Thoracic aorta (tissue), 2 donors: Measurements from ENCODE around the gene ALG11. TPM values are rescaled to one million over a fixed set of nuclear protein-coding genes. Genes with fewer than 3 reads are reported as not detected.
A peak's percentile ranks its signal among the peaks of the same experiment; 100 is the strongest.

ENCODE experiments used
- ATAC-seq: fragments of 150-250 bp; one replicate; pipeline ENCODE4 v1.8.0; 2017; ENCODE audit warnings: low read depth; ENCODE audit not compliant: insufficient number of reproducible peaks, low FRiP score
- DNase-seq: peaks from one replicate; pipeline ENCODE4 v3.0.0-alpha.2; 2020; ENCODE audit warnings: low spot score
- H3K27ac ChIP-seq, 2 donors: fragments of 200-600 bp; sonication (generic); 1 replicate in 1 of 2; 2 replicates in 1 of 2; pipeline ENCODE4 v1.5.1; 2016; ENCODE audit warnings: mild to moderate bottlenecking in 2 of 2, moderate library complexity in 2 of 2
- H3K27me3 ChIP-seq: fragments of 200-600 bp; sonication (generic); replicated peaks from 2 replicates; pipeline ENCODE4 v1.6.0; 2016; ENCODE audit warnings: mild to moderate bottlenecking; ENCODE audit not compliant: insufficient read depth
- H3K36me3 ChIP-seq: fragments of 200-600 bp; sonication (generic); one replicate; pipeline ENCODE4 v1.5.1; 2016
- H3K4me1 ChIP-seq, 2 donors: fragments of 200-600 bp; sonication (generic); 1 replicate in 1 of 2; 2 replicates in 1 of 2; pipeline versions ENCODE4 v1.5.1 to v1.6.0; 2016; ENCODE audit warnings: low read depth in 2 of 2, mild to moderate bottlenecking in 1 of 2; ENCODE audit not compliant: control insufficient read depth in 1 of 2
- H3K4me3 ChIP-seq: fragments of 200-600 bp; sonication (generic); 2 replicates; pipeline ENCODE4 v1.5.1; 2016; ENCODE audit warnings: mild to moderate bottlenecking
- H3K9me3 ChIP-seq: fragments of 200-600 bp; sonication (generic); 2 replicates; pipeline ENCODE4 v1.5.1; 2016
- CTCF ChIP-seq: fragments of 200-600 bp; sonication (generic); IDR thresholded peaks from one replicate; pipeline ENCODE4 v1.5.1; 2019; ENCODE audit warnings: antibody characterized with exemption
- total RNA-seq, 2 donors: library from RNA; depleted of rRNA; stranded (reverse); fragments of >200 nt; gene quantifications; one replicate each; pipeline versions ENCODE4 v1.1.0 to v1.2.3, GENCODE V29; 2016

Gene ALG11
- total RNA-seq, result 10 to 100 TPM; 20.7 to 30.3 TPM

- ATAC-seq (peak; percentile 99), DNase-seq (peak; percentile 96)
- Histone ChIP-seq H3K27ac (peak within 1 kb of the TSS in 1 of 2 donors; percentile 66), H3K27me3 (no peaks in the 10 kb centered on the region), H3K4me3 (peak within 1 kb of the TSS; percentile 96), H3K9me3 (no peaks in the 10 kb centered on the region), H3K4me1 (peaks cover 10 to 13% of the 10 kb centered on the region in 2 donors), H3K36me3 (no peaks in the 10 kb centered on the region)
- TF ChIP-seq CTCF, result no peak
These were observed at the start of gene ALG11 for GRCh38 chr13:52011632-52012511. TSS of gene ALG11 (plus strand) at chr13:52012398. CDS start at chr13:52012419, 21 bp downstream.

- H3K36me3 ChIP-seq, result no peaks in the 10 kb centered on the region
- H3K4me1 ChIP-seq, result no peaks in the 10 kb centered on the region
- ATAC-seq (no peak), DNase-seq (no peak)
- H3K27me3 ChIP-seq, result no peaks in the 10 kb centered on the region
- no peaks in the 10 kb centered on the region for H3K9me3 ChIP-seq
- no peak overlapping the region for H3K27ac ChIP-seq
- no peak for TF ChIP-seq CTCF
- H3K4me3 ChIP-seq, result no peak overlapping the region
These were observed 46.0 kb upstream of the ALG11 start for GRCh38 chr13:51966186-51966585.

- H3K36me3 ChIP-seq, result no peaks in the 10 kb centered on the region
- DNase-seq (no peak), ATAC-seq (no peak)
- no peaks in the 10 kb centered on the region for H3K9me3 ChIP-seq
- no peak overlapping the region for H3K27ac ChIP-seq
- no peaks in the 10 kb centered on the region for H3K27me3 ChIP-seq
- H3K4me1 ChIP-seq, result no peaks in the 10 kb centered on the region
- no peak for TF ChIP-seq CTCF
- H3K4me3 ChIP-seq, result no peak overlapping the region
These were observed 44.4 kb upstream of the ALG11 start for GRCh38 chr13:51967482-51968446.

- ATAC-seq (no peak), DNase-seq (no peak)
- no peak for TF ChIP-seq CTCF
- H3K27ac ChIP-seq, result no peak overlapping the region
- no peaks in the 10 kb centered on the region for H3K4me1 ChIP-seq
- no peak overlapping the region for H3K4me3 ChIP-seq
- peaks cover 9% of the 10 kb centered on the region for H3K36me3 ChIP-seq
- H3K9me3 ChIP-seq, result no peaks in the 10 kb centered on the region
- H3K27me3 ChIP-seq, result no peaks in the 10 kb centered on the region
These were observed 41.8 kb upstream of the ALG11 start for GRCh38 chr13:51970349-51970748.
